HuH-7.5 (cell line): ENCODE results near the gene TNFRSF14.
A peak's percentile ranks its signal among the peaks of the same experiment; 100 is the strongest.
"Not testable (repeated sequence)": the region's sequence is repeated elsewhere in the genome, so short reads cannot be mapped to it uniquely, and the experiment has no call there.

ENCODE experiments used
- DNase-seq: peaks from one replicate; pipeline ENCODE4 v3.0.0; 2011; ENCODE audit warnings: low spot score

TNFRSF14 gene

DNA sequence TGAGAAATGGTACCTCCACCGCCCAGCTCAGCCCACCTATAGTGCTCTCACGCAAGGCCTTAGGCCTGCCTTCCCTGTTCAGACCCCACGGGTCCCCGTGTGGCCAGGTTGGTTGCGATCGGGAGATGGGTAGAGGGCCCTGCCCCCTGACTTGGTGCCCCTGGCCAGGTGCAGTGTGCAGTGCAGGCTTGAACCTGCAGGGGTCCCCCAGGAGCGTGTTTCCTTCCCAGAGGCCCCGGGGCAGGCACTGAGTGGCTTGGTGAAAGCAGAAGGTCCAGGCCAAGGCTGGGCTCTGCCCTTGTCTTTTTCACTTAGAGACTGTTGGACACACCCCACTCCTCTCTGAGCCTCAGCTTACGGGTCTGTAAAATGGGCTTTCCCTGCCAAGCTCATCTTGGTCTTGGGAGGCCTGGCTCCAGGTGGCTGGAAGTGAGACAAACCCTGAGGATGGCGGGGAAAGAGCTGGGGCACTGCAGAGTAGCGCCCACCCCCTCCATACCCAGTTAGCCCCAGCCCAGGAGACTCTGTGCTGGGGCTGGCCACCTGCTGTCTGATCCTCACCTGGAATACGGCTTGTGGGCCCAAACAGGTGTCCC lies 16.8 kb upstream of the TNFRSF14 start:
- peak; percentile 63 for DNase-seq

DNA sequence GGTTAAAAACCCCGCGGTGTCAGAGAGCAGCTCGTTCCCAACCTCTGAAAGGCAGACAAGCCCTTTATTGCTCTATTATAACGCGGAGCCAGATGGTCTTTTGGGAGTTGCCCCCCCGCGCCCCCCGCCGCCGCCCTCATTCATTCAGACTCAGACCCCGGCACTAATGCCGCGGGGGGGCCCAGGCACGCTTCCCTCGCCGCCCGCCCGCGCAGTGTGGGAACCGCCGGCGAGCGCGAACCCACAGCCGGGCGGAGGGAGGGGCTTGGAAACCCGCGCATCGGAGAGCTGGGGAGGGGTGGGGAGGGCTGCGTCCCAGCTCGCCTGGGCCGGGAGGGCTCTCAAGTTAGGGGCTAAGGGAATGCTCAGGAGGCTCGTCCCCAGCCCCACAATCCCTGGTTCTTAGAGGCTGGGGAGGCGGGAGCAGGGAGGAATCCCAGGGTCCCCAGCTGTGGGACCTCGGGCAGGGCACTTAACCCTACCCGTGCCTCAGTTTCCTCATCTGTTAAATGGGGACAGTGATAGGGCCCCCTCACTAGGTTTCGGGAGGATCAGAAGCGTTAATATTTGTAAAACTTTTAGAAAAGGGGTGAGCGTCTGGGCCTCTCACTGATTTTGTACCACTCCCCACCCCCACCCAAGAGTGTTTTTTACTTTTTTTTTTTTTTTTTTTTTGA lies 15.2 kb upstream of the TNFRSF14 start:
- no peak for DNase-seq

DNA sequence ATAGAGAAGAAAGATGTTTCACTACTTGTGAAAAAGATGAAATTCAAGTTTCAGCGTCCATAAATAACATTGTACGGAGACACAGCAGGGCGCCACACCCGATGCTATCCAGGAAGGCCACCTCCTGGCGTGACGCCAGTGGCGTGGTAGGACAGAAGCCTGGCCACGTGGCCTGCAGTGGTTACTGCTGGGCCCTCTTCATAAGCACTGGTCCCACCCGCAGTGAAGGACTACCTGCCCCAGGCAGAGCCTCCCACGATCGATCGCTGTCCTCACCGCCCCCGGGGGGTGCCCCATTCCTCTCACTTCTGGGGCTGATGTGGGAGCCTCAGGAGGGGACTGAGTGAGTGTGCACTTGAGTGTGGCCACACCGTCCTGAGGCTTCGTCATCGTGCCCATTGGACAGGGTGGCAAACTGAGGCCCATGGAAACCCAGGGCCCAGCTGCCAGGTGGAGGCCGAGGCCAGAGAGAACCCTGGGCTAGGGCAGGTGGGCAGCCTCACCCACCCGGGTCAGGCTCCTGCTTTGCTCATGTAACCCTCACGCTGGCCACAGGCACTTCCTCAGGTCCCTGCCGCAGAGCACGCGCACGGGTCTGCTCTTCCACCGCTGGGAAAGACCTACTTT lies 14.4 kb upstream of the TNFRSF14 start:
- no peak for DNase-seq

DNA sequence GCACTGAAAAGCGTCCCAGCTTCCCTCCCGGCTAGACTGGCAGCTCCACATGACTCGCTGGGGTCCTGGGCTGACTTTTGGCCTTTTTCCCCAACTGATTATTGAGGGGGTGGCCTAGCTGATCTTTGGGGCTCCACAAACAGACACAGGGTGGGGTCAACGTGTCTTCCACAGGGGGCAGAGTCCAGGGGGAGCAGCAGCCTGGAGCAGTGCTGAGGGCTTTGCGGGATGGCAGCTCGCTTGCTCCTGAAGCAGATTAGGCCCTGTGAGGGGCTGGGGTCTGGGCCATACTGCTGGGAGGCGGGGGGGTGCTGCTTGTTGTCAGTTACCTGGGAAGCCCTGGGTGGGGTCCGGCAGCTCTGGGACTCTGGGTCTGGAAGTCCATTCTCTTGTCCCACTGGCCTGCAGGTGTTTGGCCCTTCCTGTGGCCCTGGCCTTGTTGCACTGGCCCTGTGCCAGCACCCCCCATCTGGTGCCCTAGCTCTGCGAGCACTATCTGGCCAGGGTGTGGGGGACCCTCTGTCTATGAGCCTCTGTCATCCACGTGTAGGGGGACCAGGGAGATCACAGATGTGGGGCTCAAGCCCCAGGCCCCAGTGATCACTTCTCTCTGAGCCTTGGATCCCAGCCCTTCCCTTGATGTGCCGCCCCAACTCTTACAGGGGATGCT lies 13.8 kb upstream of the TNFRSF14 start:
- no peak for DNase-seq

DNA sequence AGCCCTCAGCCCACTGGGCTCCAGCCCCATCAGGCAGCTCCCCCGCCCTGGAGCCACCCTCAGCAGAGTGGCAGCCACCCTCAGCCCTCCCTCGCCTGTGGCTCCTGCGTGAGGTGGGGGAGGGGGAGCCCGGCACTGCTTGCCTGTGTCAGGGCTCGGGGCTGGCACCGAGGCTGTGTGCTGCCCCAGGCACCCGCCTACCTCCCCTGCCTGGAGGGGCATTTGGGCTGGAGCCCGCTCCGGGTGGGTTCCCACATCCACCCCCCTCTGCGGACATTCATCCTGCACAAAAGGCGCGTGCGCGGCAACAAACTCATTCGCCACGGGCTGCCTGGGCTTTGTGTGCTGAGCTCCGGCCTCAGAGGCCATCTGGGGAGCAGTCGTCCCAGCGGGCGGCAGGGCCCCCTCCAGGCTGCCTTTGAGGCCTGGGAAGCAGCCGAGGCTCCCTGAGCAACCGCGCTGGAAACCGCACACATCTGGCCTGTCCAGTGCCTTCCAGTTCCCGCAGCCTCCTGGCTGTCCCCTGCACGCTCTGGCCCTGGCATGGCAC lies 12.6 kb upstream of the TNFRSF14 start:
- DNase-seq: no peak

DNA sequence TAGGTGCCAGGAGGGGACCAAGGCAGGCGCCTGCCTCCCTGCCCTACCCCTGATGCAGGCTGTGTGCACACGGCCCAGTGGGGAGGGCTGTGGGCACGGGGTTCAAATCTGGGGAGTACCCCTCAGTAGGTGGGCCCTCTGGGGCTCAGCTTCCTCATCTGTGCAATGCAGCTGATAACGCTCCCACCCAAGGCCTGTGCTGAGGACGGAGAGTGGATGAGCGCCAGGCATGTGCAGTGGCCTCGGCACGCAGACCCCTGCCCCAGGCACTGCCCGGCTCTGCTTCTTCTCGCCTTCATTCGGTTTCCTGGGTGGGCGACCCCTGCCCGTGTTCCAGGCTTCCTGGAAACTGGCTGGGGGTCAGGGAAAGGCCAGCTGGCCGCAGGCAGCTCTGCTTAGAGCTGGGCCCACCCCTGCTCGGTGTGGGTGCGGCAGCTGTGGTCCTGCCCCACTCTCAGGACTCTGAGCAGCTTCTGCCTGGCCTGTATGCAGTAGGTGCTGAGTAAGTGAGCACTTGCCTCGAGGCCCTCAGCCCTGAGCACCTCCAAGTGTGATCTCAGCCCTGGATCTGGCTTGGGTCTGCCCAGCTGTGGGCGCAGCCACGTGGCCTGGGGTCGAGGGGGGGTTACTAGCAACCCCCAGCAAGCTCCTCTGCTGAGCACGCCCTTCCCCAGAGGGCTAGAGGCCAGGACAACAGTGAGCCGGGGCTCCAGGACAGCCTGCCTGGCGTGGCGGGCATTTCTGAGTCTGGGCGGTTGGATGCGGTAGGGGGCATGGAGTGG lies 11.9 kb upstream of the TNFRSF14 start:
- DNase-seq: no peak

DNA sequence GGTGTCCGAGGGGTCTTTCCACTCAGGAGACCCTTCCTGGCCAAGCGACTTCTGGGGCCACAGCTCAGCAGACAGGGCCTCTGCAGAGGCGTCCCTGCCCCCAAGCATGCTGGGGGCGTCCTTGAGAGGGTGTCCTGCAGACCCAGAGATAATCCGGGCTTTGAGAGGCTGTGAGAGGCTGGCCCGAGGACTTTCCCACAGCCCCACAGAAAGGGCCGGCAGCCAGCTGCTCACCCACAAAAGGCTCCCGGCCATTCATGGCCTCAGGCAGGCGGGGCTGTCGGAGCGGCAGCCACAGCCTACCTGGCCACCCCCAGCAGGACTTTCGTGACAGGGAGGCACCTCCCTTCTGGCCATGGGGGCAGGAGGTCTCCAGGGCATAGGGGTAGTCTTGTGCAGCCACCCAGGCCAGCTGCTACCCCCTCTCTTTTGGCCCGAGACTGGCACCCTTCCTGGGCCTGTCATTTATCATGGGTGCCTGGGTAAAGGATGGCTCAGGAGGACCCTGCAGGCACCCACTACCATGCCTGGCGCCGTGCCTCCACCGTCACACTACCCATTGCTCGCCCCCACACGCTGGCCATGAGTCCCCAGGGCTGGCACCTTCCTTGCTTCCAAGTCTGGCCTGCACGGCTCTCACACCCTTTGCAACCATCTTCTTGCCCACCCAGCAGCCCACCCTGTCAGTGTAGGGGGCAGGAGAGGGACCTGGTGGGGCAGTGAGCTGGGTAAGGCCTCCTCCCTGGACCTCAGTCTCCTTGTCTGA lies 11.1 kb upstream of the TNFRSF14 start:
- DNase-seq: no peak

DNA sequence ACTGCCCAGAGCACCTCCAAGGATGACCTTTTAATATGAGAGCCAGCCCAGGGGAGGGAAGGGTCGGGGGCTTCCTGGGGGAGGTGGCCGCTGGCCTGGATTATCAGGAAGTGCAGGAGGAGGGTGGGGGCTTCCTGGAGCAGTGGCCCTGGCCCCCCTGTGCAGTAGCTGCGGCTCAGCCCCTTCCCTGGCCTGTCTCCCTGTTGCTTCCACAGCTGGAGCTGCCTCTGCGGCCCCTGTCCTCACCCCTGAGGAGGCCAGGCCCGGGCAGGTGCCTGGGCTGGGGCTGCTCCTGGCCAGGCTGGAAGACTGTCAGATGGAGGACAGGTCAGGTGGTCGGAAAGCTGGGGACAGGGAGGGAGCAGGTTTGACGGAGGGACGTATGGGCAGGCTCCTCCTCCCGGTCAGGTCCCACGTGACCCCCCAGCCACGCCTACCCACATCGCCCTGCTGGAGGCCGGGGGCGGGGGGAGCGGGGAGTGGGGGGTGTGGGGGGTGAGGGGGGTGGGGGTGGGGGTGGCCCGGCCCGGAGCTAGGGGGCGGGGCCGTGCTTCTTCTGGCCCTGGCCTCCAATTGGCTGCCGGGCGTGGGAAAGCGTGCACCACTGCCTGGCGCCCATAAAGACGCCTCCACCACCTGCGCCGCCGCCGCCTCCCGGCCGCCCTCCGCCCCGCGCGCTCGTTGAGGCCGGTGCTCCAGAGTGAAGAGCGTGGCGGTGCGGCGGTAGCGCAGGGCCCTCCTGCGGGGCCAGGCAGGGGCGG lies 10.2 kb upstream of the TNFRSF14 start:
- peak; percentile 96 for DNase-seq

DNA sequence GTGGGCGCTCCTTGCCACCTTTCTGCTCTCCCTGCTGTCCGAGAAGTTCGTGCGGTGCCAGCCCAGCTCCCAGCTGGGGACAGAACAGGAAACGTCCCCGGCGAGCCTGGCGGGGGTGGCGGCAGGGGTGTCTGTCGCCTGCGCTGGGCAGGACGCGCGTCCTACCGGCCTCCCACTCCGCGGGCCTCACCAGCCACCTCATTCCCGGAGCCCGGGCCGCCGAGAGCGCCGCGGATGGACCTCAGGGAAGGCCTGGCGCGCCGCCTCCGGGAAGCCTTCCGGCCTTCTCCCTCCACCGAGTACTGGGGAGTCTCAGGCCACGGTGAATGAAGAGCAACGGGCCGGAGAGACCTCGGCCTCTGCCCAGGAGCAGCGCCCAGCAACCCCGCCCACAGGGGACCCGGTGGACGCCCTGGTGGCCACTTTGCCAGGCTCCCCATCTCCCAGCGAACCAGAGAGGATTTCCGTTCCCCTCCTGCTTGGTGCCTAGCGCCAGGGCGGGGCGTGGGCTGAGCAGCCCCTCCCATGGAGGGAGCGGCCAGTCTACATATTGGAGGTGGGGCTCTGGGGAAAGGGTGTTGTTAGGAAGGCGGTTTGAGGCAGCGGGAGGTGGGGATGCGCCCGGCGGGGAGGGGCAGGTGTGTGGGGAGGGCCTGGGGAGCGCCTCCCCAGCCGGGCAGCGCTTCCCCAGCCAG lies 9.5 kb upstream of the TNFRSF14 start:
- peak; percentile 87 for DNase-seq

DNA sequence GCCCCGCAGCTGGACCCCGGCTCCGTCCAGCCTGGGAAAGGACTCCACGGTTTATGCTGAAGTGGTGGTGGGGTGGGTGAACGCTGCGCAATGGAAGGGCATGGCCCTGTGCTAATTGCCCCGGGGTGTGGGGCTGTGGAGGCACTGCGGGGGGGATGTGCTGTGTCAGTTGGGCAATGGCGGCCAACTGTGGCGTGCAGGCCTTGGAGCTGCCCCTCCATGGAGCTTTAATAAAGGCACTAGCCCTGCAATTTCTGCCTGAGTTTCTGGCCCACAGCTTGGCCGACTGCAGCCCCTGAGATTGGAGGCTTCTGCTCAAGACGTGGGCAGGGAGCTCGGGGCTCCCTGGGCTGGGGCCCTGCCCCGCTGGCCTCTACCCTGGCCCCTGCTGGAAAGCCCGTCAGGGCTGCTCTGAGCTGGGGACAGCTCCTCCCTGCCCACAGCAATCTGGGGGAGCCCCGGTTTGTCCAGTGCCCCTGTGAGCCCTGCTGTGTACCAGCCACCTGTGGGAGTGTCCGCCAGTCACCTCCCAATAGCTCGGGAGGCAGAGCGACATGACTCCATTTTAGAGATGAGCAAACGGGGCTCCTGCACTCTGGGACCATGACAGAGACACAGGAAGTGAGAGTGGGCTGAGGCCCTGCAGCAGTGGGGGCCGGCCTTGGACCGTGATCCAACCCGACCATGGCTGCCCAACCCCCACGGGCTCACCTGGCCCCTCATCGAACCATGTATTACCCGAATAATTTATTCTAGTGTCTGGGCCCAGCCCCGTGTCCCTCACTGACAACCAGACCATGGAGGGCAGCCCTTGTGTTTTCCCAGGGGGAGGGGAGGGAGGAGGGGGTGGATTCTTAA lies 8.7 kb upstream of the TNFRSF14 start:
- no peak for DNase-seq

DNA sequence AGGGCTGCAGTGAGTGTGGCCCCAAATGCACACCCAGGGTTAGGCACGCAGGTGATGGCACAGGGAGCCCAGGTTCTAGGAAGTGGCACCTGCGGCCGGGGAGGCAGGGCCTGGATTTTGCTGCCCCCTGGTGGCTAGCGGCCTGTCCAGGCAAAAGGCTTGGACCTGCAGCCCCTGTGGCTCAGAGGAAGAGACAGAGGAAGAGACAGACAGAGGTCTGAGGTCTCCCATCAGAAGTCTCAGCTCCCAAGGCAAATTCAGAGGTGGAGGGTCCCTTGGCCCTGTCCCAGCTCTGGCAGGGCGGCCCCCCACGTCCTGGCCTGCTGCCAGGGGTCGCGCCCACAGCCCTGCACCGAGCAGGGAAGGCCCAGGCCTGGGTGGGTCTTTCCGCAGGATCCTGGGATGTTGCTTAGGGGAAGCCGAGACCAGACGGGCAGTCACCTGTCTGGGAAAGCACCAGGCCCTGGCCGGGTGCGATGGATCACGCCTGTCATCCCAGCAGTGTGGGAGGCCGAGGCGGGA lies 8.0 kb upstream of the TNFRSF14 start:
- DNase-seq: peak; percentile 94

DNA sequence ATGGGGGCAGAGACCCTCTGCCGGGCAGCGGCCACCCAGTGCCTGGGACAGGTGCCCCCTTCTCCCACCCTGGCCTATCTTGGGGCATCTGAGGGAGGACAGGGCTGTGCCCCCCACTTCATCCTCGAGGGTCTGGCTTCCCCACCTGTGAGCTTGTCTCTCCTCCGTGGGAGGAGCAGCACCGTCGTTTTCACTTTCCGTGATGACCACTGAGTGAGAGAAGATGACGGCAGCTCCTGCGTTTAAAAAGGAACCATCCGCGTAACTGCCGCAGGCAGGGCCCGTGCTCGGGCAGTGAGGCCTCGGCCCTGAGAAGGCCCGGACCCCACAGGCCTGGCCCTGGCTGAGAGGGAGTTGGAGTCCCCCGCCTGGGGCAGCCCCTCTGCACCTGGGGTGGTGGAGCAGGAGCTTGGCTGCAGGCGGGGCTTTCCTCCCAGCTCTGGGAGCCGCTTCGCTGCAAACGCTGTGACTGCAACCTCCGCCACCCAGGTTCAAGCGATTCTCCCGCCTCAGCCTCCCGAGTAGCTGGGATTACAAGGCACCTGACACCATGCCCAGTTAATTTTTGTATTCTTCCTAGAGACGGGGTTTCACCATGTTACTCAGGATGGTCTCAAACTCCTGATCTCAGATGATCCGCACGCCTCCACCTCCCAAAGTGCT lies 6.7 kb upstream of the TNFRSF14 start:
- not testable (repeated sequence) for DNase-seq

DNA sequence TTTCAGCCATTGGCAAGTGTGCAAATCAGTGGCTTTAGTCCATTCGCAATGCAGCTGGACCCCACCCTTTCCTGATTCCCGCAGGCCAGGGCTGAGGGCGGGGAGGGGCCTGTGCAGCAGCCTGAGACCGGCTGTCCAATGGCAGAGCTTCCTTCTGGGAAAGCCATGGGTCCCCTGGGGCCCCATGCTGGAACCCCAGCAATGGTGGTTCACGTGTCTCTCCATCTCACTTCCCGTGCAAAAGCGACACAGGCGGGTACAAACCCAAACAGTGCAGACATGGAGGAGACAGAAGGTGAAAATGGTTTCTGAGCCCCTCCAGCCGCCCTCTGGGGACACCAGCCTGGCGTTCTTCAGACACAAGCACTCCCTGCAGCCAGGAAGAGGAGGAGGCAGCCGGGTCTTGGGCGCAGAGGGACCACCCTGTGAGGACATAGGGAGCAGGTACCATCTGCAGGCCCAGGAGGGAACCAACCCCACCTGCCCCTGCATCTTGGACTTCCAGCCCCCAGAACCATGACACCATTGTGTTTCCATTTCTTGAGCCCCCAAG lies 5.8 kb upstream of the TNFRSF14 start:
- not testable (repeated sequence) for DNase-seq

DNA sequence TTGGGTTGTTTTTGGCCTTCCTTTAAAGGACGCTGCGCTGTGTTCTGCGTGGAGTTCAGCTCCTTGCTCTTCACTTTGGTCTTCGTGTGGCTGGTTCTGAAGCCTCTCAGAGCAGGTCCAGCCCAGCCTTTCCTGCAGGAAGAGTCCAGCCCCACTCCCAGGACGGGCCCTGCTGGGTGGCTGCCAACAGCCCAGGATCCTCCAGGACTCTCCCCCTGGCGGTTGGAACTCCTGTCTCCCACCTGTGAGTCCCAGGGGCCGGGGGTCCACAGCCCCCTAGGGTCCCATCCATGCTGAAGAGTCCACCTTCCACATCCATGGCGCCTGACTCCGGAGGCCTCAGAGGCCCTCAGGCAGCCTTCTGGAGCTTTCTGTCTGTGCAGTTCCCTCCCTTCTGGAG lies 4.6 kb upstream of the TNFRSF14 start:
- not testable (repeated sequence) for DNase-seq

DNA sequence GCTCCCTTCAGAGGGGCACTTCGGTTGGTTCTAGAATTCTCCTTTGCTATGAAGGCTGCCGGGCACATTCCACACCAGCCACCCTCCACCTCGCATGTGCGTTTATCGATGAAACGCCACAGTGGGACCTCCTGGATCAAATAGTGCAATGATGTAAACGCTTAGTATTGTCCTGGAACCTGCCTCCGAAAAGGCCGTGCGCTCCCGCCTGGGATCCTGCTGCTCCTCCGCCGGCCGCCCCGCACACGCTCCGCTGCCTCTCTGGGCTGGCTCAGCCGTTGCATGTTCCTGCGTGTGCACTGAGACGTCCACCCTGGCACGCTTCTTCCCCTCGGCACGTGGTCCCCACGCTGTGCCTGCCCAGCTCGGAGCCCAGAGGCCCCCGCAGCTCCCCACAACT lies 4.0 kb upstream of the TNFRSF14 start:
- DNase-seq: no peak

DNA sequence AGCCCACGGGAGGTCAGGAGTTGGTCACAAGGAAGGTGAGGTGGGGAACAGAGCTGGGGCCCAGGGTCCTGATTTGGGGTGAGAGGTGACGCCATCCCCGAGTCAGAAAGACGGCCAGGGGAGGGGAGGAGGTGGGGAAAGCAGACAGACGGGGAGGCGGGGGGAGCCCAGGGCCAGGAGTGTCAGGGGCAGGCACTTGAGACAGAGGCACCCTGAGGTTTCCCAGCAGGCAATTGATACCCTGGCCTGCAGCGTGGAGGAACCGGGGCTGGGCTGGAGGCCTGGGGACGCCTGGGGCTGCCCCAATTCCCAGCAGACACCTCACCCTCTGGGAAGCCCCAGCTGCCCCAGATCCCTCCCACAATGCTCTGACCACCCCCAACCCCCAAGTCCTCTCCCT lies 3.1 kb upstream of the TNFRSF14 start:
- not testable (repeated sequence) for DNase-seq

DNA sequence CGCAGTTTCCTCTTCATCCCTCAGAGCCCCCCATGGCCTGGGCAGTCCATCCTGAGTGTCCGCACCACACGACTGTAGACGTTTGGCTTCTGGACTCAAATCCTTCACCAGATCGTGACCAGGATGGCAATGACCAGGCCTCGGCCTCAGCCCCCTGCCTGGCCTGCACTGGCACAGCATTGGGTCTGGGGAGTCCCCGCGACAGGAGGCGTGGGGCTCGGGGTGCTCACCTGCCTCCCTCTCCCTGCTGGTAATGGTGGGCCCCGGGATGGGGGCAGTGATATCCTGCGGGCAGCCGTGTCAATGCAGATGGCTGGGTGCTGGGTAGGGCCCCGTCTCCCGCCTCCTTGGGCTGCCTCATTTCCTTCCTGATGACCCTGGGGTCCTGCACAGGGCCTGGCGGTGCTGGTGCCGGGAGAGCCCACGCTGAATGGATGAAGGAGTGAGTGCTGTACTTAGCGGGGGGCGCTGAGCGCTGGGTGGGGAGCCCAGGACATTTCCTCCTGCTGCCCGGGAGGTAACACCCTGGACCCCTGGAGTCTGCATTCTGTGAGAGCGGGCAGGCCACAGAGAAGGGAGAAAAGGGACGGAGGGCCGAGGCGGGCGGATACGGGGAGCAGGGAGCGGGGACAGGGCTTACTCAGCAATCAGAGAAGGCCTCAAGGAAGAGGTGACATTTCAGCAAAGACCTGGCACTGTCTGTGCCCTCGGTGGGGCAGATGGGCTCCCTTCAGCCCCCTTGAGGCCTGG lies 2.1 kb upstream of the TNFRSF14 start:
- no peak for DNase-seq
